ENCODE measurements around the gene HNRNPDL. TPM values are rescaled to one million over a fixed set of nuclear protein-coding genes. Genes with fewer than 3 reads are reported as not detected.
"Not testable (repeated sequence)": the region's sequence is repeated elsewhere in the genome, so short reads cannot be mapped to it uniquely, and the experiment has no call there.

Gene HNRNPDL
- 100 to 1,000 TPM; 135 to 227 (median 154) TPM for total RNA-seq

GRCh38 chr4:82430193-82430963 is at the start of gene HNRNPDL, which contains the start of gene ENOPH1:
Gene HNRNPDL (minus strand): TSS chr4:82430462. CDS start chr4:82429690, 772 bp downstream.
Gene ENOPH1 (plus strand): TSS chr4:82430590. CDS start chr4:82430830, 240 bp downstream.
- peak; percentile 82 to 85 for TF ChIP-seq POLR2AphosphoS5 (IDR thresholded peaks at IDR 0.05)
- TF ChIP-seq EP300 (IDR thresholded peaks at IDR 0.05) = no peak
- TF ChIP-seq POLR2A (IDR thresholded peaks at IDR 0.05; ENCODE audit: low read depth) = peak; percentile 51
- no peak for TF ChIP-seq CTCF (IDR thresholded peaks at IDR 0.05)
- Histone ChIP-seq H3K4me3 (peak within 1 kb of the TSS; percentile 77 to 98 (median 94)), H3K36me3 (peaks cover 4 to 28% (median 17%) of the 10 kb centered on the region in 4 donors), H3K27ac (replicated peaks in 1 of 4) (peak within 1 kb of the TSS; percentile 98 to 100 (median 98)), H3K27me3 (no peaks in the 10 kb centered on the region), H3K9me3 (no peaks in the 10 kb centered on the region), H3K4me1 (peaks cover 30 to 57% (median 47%) of the 10 kb centered on the region in 4 donors)
- WGBS = under 1% methylated on average over 37 of the region's 83 CpGs
- intact Hi-C loops (cut with DNase I) = no loop called here
- peak; percentile 98 for DNase-seq (ENCODE audit: extremely low spot score)

DNA sequence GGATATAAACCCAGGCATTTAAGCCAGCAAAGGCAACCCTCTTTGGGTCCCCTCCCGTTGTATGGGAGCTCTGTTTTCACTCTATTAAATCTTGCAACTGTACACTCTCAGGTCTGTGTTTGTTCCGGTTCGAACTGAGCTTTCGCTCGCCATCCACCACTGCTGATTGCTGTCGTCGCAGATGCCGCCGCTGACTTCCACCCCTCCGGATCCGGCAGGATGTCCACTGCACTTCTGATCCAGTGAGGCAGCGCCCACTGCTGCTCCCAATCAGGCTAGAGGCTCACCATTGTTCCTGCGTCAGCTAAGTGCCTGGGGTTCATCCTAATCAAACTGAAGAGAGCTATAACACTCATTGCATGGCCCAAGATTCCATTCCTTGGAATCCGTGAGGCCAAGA is 49.3 kb upstream of the HNRNPDL start:
- DNase-seq (ENCODE audit: extremely low spot score) = peak; percentile 31
- intact Hi-C loops (cut with DNase I) = no loop called here
- Histone ChIP-seq H3K27ac (replicated peaks in 1 of 4) (no peak overlapping the region), H3K27me3 (no peaks in the 10 kb centered on the region), H3K4me3 (no peak overlapping the region), H3K36me3 (no peaks in the 10 kb centered on the region), H3K9me3 (no peaks in the 10 kb centered on the region), H3K4me1 (no peaks in the 10 kb centered on the region)
- WGBS = 94% methylated on average over 14 of the region's 14 CpGs
- no peak for TF ChIP-seq POLR2A (IDR thresholded peaks at IDR 0.05; ENCODE audit: low read depth)
- no peak for TF ChIP-seq EP300 (IDR thresholded peaks at IDR 0.05)
- no peak for TF ChIP-seq POLR2AphosphoS5 (IDR thresholded peaks at IDR 0.05)
- TF ChIP-seq CTCF (IDR thresholded peaks at IDR 0.05) = no peak

DNA sequence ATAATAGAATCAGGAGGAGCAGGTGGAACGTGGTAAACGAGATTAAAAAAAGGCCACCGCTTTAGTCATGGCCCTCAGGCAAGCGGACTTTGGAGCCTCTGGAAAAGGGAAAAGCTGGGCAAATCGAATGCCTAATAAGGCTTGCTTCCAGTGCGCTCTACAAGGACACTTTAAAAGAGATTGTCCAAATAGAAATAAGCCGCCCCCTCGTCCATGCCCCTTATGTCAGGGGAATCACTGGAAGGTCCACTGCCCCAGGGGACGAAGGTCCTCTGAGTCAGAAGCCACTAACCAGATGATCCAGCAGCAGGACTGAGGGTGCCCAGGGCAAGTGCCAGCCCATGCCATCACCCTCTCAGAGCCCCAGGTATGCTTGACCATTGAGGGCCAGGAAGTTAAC is 47.2 kb upstream of the HNRNPDL start:
- H3K27me3 ChIP-seq; H3K4me1 ChIP-seq; H3K36me3 ChIP-seq; H3K27ac ChIP-seq (replicated peaks in 1 of 4); intact Hi-C loops (cut with DNase I); H3K9me3 ChIP-seq; H3K4me3 ChIP-seq: not testable (repeated sequence)
- 93% methylated on average over 8 of the region's 9 CpGs for WGBS
- DNase-seq (ENCODE audit: extremely low spot score) = peak; percentile 62

- DNase-seq (ENCODE audit: extremely low spot score); H3K4me1 ChIP-seq; H3K27me3 ChIP-seq; intact Hi-C loops (cut with DNase I); H3K36me3 ChIP-seq; H3K4me3 ChIP-seq; H3K9me3 ChIP-seq; H3K27ac ChIP-seq (replicated peaks in 1 of 4): not testable (repeated sequence)
- 91% methylated on average over 7 of the region's 7 CpGs for WGBS
Measured at GRCh38 chr4:82475931-82476330, 45.7 kb upstream of the HNRNPDL start.

DNA sequence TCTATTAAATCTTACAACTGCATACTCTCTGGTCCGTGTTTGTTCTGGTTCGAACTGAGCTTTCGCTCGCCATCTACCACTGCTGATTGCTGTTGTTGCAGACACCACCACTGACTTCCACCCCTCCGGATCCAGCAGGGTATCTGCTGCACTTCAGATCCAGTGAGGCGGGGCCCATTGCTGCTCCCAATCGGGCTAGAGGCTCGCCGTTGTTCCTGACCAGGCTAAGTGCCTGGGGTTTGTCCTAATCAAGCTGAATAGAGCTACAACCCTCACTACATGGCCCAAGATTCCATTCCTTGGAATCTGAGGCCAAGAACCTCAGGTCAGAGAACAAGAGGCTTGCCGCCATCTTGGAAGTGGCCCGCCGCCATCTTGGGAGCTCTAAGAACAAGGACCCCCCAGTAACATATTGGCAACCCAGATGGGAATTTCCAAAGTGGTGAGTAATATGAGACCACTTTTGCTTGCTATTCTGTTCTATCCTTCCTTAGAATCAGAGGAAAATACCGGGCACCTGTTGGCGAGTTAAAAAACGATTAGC is 43.4 kb upstream of the HNRNPDL start:
- H3K27ac ChIP-seq (replicated peaks in 1 of 4) = no peak overlapping the region
- DNase-seq (ENCODE audit: extremely low spot score) = peak; percentile 57
- no peaks in the 10 kb centered on the region for H3K9me3 ChIP-seq
- WGBS = 96% methylated on average over 14 of the region's 15 CpGs
- no peaks in the 10 kb centered on the region for H3K27me3 ChIP-seq
- TF ChIP-seq POLR2A (IDR thresholded peaks at IDR 0.05; ENCODE audit: low read depth) = no peak
- no peak for TF ChIP-seq EP300 (IDR thresholded peaks at IDR 0.05)
- TF ChIP-seq POLR2AphosphoS5 (IDR thresholded peaks at IDR 0.05) = no peak
- no peak for TF ChIP-seq CTCF (IDR thresholded peaks at IDR 0.05)
- H3K4me1 ChIP-seq = no peaks in the 10 kb centered on the region
- intact Hi-C loops (cut with DNase I) = no loop called here
- no peaks in the 10 kb centered on the region for H3K36me3 ChIP-seq
- H3K4me3 ChIP-seq = no peak overlapping the region

DNA sequence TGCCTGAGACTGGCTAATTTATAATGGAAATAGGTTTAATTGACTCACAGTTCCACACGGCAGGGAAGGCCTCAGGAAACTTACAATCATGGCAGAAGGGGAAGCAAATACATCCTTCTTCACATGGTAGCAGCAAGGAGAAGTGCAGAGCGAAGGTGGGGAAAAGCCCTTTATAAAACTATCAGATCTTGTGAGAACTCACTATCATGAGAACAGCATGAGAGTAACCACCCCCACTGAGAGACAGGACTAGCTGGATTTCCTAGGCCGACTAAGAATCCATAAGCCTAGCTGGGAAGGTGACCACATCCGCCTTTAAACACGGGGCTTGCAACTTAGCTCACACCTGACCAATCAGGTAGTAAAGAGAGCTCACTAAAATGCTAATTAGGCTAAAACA is 42.8 kb upstream of the HNRNPDL start:
- H3K36me3 ChIP-seq; H3K9me3 ChIP-seq; DNase-seq (ENCODE audit: extremely low spot score); H3K27ac ChIP-seq (replicated peaks in 1 of 4); intact Hi-C loops (cut with DNase I); H3K4me3 ChIP-seq; H3K27me3 ChIP-seq; H3K4me1 ChIP-seq: not testable (repeated sequence)
- WGBS = 66% methylated on average over 5 of the region's 5 CpGs

Measured in esophagus muscularis mucosa (tissue), 4 donors.